C4-2B (cell line): ENCODE results near the gene SETBP1.

Source experiments
- ZFX ChIP-seq: fragments of 450-650 bp; IDR thresholded peaks from 2 replicates; pipeline ENCODE4 v1.6.1; 2017
- TF ChIP-seq, protein P1 (sequence below): fragments of 450-650 bp; conservative IDR thresholded peaks from 2 replicates; pipeline ENCODE4 v1.5.1; 2017; ENCODE audit warnings: mild to moderate bottlenecking

DNA sequence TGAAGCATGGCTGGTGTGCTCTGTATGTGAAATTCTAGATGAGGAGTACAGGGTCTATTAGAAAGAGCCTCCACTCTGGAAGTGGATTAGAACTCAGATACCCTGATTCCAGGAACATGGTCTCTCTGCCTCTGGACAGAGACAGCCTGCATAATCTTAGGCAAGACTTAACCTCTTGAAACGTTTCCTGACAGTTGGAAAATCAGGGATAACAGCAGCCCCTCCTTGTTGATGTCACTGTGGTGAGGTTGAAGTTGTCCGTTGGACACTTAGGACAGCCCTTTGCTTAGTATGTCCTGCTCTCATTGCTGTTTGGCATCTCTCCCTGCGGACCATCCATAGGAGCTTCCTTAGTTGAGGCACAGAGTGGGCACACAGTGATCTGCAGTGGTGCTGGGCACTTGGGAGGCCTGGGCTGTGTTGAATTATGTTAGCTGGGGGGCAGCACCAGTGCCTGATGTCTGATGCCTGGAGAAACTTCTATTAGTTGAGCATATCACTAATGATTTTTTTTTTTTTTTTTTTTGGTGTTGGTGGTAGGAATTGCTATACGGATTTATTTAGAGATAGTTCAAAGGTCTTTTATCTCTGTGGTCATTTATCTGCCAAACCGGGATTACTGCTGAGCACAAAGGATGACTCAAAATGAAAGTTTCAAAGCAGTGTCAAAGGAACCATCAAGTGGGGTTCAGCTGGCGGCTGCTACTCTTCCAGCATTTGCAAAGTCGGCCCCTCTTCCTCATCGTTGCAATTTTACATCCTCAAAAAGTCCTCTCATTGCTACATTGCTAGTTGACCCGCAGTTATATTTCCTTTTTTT, 28.8 kb downstream of the SETBP1 start:
- TF ChIP-seq, protein P1, sequence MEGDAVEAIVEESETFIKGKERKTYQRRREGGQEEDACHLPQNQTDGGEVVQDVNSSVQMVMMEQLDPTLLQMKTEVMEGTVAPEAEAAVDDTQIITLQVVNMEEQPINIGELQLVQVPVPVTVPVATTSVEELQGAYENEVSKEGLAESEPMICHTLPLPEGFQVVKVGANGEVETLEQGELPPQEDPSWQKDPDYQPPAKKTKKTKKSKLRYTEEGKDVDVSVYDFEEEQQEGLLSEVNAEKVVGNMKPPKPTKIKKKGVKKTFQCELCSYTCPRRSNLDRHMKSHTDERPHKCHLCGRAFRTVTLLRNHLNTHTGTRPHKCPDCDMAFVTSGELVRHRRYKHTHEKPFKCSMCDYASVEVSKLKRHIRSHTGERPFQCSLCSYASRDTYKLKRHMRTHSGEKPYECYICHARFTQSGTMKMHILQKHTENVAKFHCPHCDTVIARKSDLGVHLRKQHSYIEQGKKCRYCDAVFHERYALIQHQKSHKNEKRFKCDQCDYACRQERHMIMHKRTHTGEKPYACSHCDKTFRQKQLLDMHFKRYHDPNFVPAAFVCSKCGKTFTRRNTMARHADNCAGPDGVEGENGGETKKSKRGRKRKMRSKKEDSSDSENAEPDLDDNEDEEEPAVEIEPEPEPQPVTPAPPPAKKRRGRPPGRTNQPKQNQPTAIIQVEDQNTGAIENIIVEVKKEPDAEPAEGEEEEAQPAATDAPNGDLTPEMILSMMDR, result no peak
- TF ChIP-seq ZFX, result no peak
